A549 (cell line): ENCODE measurements around the gene FRMD4A.

ENCODE experiments used
- BHLHE40 ChIP-seq: IDR thresholded peaks from 2 replicates; pipeline ENCODE4 v1.6.1; 2012; ENCODE audit warnings: low read depth, low read length, inconsistent platforms
- CBX2 ChIP-seq: fragments of 200-600 bp; sonication (generic); IDR thresholded peaks from 2 replicates; pipeline ENCODE4 v1.6.1; 2016; ENCODE audit warnings: low read depth, mild to moderate bottlenecking, borderline replicate concordance
- CHD4 ChIP-seq: fragments of 200-600 bp; sonication (generic); IDR thresholded peaks from 2 replicates; pipeline ENCODE4 v1.6.1; 2016; ENCODE audit warnings: antibody characterized with exemption, mild to moderate bottlenecking, borderline replicate concordance
- EP300 ChIP-seq, 2 experiments: fragments of >200 bp; sonication (Bioruptor Twin); formaldehyde crosslinking; IDR thresholded peaks; 2 replicates in 1 of 2; 3 replicates in 1 of 2; pipeline ENCODE4 v1.6.1; 2016 to 2017
- ESRRA ChIP-seq: fragments of 150-350 bp; IDR thresholded peaks from 2 replicates; pipeline ENCODE4 v1.6.1; 2014; ENCODE audit warnings: mild to moderate bottlenecking, low read length, borderline replicate concordance
- HOXB13 ChIP-seq: fragments of 250-450 bp; sonication (Bioruptor Pico); IDR thresholded peaks from 2 replicates; pipeline ENCODE4 v1.5.0; 2020; ENCODE audit warnings: low read depth, mild to moderate bottlenecking, moderate library complexity
- POLR2A ChIP-seq: IDR thresholded peaks from 2 replicates; pipeline ENCODE4 v1.6.1; 2012; ENCODE audit warnings: mild to moderate bottlenecking, low read length
- POLR2AphosphoS2 ChIP-seq: conservative IDR thresholded peaks from 2 replicates; pipeline ENCODE4 v1.6.1; 2012; ENCODE audit warnings: low read length, improper control_type of control experiment, inconsistent platforms
- RCOR1 ChIP-seq: fragments of 150-350 bp; IDR thresholded peaks from 2 replicates; pipeline ENCODE4 v1.6.1; 2014; ENCODE audit warnings: antibody characterized with exemption, low read length, low read depth
- SREBF2 ChIP-seq: fragments of 450-650 bp; IDR thresholded peaks from 2 replicates; pipeline ENCODE4 v1.6.1; 2014; ENCODE audit warnings: mild to moderate bottlenecking, moderate library complexity
- TF ChIP-seq, protein P1 (sequence below): fragments of 200-600 bp; sonication (generic); IDR thresholded peaks from 2 replicates; pipeline ENCODE4 v1.6.1; 2016; ENCODE audit warnings: antibody characterized with exemption, mild to moderate bottlenecking, moderate library complexity
- TF ChIP-seq, protein P2 (sequence below): fragments of 250-450 bp; sonication (Bioruptor Pico); IDR thresholded peaks from 2 replicates; pipeline ENCODE4 v1.5.0; 2021; ENCODE audit warnings: mild to moderate bottlenecking, moderate library complexity, borderline replicate concordance
- TF ChIP-seq, protein P3 (sequence below): fragments of >200 bp; sonication (Bioruptor Twin); formaldehyde crosslinking; IDR thresholded peaks from 3 replicates; pipeline ENCODE4 v1.5.1; 2016
- TF ChIP-seq, protein P4 (sequence below): IDR thresholded peaks from 2 replicates; pipeline ENCODE4 v1.6.1; 2012

DNA sequence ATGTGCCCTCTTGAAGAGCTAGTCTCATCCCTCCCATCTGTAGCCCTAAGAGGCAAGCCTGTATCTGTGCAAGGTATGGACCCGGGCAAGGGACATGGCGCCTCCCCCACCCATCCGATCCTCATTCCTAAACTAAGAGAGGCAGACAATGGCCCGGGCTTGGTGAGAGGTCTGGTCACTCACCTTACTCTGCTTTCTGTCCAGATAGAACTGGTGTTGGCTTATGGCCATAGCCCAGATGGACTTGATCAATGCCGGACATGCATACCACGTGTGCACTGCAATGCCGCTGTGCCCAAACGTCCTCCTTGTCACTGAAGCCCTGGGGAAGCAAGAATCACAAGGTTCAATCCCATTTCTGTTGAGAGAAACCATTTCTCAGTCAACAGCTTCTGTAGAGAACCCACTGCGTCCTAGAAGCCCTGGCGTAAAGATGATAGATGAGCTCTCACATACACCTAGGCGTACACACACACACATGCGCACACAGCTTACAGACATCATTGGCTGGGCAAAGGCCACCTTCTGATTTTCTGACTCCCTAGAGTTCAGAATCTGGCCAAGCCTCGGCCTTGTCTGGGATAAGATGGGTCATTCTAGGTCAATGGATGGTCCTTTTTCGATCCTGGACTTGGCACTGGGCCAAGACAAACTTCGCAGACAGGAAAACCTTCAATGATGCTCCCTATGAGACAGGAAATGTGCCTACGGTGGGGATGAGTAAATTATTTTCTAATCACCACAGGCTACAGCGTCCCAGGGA is 629.4 kb downstream of the FRMD4A start:
- no peak for TF ChIP-seq ESRRA
- TF ChIP-seq, protein P1, sequence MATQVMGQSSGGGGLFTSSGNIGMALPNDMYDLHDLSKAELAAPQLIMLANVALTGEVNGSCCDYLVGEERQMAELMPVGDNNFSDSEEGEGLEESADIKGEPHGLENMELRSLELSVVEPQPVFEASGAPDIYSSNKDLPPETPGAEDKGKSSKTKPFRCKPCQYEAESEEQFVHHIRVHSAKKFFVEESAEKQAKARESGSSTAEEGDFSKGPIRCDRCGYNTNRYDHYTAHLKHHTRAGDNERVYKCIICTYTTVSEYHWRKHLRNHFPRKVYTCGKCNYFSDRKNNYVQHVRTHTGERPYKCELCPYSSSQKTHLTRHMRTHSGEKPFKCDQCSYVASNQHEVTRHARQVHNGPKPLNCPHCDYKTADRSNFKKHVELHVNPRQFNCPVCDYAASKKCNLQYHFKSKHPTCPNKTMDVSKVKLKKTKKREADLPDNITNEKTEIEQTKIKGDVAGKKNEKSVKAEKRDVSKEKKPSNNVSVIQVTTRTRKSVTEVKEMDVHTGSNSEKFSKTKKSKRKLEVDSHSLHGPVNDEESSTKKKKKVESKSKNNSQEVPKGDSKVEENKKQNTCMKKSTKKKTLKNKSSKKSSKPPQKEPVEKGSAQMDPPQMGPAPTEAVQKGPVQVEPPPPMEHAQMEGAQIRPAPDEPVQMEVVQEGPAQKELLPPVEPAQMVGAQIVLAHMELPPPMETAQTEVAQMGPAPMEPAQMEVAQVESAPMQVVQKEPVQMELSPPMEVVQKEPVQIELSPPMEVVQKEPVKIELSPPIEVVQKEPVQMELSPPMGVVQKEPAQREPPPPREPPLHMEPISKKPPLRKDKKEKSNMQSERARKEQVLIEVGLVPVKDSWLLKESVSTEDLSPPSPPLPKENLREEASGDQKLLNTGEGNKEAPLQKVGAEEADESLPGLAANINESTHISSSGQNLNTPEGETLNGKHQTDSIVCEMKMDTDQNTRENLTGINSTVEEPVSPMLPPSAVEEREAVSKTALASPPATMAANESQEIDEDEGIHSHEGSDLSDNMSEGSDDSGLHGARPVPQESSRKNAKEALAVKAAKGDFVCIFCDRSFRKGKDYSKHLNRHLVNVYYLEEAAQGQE, result no peak
- no peak for TF ChIP-seq HOXB13 (CRISPR knock-in tag)
- TF ChIP-seq CHD4, result no peak
- no peak for TF ChIP-seq POLR2AphosphoS2
- TF ChIP-seq, protein P2, sequence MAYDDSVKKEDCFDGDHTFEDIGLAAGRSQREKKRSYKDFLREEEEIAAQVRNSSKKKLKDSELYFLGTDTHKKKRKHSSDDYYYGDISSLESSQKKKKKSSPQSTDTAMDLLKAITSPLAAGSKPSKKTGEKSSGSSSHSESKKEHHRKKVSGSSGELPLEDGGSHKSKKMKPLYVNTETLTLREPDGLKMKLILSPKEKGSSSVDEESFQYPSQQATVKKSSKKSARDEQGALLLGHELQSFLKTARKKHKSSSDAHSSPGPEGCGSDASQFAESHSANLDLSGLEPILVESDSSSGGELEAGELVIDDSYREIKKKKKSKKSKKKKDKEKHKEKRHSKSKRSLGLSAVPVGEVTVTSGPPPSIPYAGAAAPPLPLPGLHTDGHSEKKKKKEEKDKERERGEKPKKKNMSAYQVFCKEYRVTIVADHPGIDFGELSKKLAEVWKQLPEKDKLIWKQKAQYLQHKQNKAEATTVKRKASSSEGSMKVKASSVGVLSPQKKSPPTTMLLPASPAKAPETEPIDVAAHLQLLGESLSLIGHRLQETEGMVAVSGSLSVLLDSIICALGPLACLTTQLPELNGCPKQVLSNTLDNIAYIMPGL (CRISPR knock-in tag), result no peak
- no peak for TF ChIP-seq CBX2
- TF ChIP-seq BHLHE40, result no peak
- TF ChIP-seq SREBF2, result no peak
- TF ChIP-seq, protein P3, sequence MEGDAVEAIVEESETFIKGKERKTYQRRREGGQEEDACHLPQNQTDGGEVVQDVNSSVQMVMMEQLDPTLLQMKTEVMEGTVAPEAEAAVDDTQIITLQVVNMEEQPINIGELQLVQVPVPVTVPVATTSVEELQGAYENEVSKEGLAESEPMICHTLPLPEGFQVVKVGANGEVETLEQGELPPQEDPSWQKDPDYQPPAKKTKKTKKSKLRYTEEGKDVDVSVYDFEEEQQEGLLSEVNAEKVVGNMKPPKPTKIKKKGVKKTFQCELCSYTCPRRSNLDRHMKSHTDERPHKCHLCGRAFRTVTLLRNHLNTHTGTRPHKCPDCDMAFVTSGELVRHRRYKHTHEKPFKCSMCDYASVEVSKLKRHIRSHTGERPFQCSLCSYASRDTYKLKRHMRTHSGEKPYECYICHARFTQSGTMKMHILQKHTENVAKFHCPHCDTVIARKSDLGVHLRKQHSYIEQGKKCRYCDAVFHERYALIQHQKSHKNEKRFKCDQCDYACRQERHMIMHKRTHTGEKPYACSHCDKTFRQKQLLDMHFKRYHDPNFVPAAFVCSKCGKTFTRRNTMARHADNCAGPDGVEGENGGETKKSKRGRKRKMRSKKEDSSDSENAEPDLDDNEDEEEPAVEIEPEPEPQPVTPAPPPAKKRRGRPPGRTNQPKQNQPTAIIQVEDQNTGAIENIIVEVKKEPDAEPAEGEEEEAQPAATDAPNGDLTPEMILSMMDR, result no peak
- TF ChIP-seq, protein P4, sequence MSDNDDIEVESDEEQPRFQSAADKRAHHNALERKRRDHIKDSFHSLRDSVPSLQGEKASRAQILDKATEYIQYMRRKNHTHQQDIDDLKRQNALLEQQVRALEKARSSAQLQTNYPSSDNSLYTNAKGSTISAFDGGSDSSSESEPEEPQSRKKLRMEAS, result no peak
- TF ChIP-seq EP300 (IDR thresholded peaks at IDR 0.05), result no peak
- TF ChIP-seq RCOR1, result no peak
- TF ChIP-seq POLR2A, result no peak
